ENCODE results near the gene NOX1. TPM values are rescaled to one million over a fixed set of nuclear protein-coding genes. Genes with fewer than 3 reads are reported as not detected.

NOX1 gene
- total and polyA plus RNA-seq, 2 of the 13 experiments (the other 11 are each of a cell fraction or from before 2014, with no cell fraction given): 0.07 TPM; not detected in 1

DNA sequence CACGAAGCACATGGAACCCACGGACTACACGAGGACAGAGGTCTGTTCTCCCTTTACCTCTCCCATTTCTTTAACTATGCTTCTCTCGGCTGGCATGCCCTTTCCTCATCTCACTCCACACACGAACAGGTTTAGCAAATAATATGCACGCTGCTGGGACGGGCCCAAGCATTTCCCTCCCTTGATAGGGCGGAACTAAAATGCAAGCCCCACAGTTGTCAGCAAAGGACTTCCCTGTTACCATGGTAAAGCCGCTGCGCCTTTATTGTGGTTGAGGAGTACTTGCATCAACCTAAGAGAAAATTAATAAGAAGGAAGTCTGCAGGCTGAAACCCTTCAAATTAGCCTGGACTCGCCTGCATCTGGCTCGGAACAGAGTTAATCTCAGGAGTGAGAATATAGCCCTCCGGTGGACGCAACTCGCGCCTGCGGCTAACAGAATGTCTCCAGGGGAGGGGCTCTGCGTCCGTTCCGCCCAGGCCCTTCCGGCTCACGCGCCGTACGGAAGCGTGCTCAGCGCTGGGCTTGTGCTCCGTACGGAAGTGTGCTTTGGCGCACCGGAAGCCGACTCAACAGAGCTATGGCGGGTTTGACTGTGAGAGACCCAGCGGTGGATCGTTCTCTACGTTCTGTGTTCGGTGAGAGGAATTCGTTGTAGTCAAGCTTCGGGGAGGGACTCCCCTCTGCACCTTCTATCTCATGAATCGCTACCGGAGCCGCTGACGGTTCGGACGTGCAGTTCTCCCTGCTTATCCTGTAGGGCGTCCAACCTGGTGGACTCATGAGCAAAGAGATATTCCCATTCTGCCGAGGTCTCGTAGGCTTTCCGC lies 54.1 kb downstream of the NOX1 start, which contains the start of gene CSTF2 (continued):
- TF ChIP-seq, protein P1, sequence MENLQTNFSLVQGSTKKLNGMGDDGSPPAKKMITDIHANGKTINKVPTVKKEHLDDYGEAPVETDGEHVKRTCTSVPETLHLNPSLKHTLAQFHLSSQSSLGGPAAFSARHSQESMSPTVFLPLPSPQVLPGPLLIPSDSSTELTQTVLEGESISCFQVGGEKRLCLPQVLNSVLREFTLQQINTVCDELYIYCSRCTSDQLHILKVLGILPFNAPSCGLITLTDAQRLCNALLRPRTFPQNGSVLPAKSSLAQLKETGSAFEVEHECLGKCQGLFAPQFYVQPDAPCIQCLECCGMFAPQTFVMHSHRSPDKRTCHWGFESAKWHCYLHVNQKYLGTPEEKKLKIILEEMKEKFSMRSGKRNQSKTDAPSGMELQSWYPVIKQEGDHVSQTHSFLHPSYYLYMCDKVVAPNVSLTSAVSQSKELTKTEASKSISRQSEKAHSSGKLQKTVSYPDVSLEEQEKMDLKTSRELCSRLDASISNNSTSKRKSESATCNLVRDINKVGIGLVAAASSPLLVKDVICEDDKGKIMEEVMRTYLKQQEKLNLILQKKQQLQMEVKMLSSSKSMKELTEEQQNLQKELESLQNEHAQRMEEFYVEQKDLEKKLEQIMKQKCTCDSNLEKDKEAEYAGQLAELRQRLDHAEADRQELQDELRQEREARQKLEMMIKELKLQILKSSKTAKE (CRISPR knock-in tag; IDR thresholded peaks at IDR 0.05; ENCODE audit: borderline replicate concordance): no peak
- TF ChIP-seq, protein P2, sequence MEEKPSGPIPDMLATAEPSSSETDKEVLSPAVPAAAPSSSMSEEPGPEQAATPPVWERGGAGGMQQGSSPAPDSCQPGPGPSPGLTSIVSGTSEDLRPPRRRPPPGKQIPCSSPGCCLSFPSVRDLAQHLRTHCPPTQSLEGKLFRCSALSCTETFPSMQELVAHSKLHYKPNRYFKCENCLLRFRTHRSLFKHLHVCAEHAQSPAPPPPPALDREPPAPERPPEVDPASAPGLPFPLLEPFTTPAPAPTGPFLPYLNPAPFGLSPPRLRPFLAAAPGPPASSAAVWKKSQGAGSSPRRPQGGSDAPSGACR (CRISPR knock-in tag; IDR thresholded peaks at IDR 0.05): no peak
- TF ChIP-seq, protein P3, sequence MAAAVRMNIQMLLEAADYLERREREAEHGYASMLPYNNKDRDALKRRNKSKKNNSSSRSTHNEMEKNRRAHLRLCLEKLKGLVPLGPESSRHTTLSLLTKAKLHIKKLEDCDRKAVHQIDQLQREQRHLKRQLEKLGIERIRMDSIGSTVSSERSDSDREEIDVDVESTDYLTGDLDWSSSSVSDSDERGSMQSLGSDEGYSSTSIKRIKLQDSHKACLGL (CRISPR knock-in tag; IDR thresholded peaks at IDR 0.05): no peak
- TF ChIP-seq NFKBIZ (CRISPR knock-in tag; IDR thresholded peaks at IDR 0.05) (no peak), RFX5 (IDR thresholded peaks at IDR 0.05; ENCODE audit: low read depth, low read length) (no peak), NFE2 (CRISPR knock-in tag; IDR thresholded peaks at IDR 0.05) (no peak), ZNF891 (CRISPR knock-in tag; IDR thresholded peaks at IDR 0.05) (0 out of 2 replicates have a peak, but pooled peaks have one; percentile 18), ZNF138 (CRISPR knock-in tag; IDR thresholded peaks at IDR 0.05; ENCODE audit: low read depth) (no peak), SOX6 (IDR thresholded peaks at IDR 0.05) (no peak), SOX6 (CRISPR knock-in tag; IDR thresholded peaks at IDR 0.05) (no peak), ZNF10 (CRISPR knock-in tag; IDR thresholded peaks at IDR 0.05; ENCODE audit: borderline replicate concordance, low read depth) (no peak), HES4 (CRISPR knock-in tag; IDR thresholded peaks at IDR 0.05; ENCODE audit: borderline replicate concordance) (no peak), YY1 (IDR thresholded peaks at IDR 0.05; ENCODE audit: insufficient read depth, insufficient replicate concordance, low read depth, low read length) (peak; percentile 85), ZNF260 (CRISPR knock-in tag; IDR thresholded peaks at IDR 0.05; ENCODE audit: borderline replicate concordance, low read depth) (no peak), CEBPG (CRISPR knock-in tag; IDR thresholded peaks at IDR 0.05) (no peak), MBNL3 (CRISPR knock-in tag; conservative IDR thresholded peaks at IDR 0.05) (no peak)
- TF ChIP-seq, protein P4, sequence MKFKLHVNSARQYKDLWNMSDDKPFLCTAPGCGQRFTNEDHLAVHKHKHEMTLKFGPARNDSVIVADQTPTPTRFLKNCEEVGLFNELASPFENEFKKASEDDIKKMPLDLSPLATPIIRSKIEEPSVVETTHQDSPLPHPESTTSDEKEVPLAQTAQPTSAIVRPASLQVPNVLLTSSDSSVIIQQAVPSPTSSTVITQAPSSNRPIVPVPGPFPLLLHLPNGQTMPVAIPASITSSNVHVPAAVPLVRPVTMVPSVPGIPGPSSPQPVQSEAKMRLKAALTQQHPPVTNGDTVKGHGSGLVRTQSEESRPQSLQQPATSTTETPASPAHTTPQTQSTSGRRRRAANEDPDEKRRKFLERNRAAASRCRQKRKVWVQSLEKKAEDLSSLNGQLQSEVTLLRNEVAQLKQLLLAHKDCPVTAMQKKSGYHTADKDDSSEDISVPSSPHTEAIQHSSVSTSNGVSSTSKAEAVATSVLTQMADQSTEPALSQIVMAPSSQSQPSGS (CRISPR knock-in tag; IDR thresholded peaks at IDR 0.05): no peak
- TF ChIP-seq, protein P5, sequence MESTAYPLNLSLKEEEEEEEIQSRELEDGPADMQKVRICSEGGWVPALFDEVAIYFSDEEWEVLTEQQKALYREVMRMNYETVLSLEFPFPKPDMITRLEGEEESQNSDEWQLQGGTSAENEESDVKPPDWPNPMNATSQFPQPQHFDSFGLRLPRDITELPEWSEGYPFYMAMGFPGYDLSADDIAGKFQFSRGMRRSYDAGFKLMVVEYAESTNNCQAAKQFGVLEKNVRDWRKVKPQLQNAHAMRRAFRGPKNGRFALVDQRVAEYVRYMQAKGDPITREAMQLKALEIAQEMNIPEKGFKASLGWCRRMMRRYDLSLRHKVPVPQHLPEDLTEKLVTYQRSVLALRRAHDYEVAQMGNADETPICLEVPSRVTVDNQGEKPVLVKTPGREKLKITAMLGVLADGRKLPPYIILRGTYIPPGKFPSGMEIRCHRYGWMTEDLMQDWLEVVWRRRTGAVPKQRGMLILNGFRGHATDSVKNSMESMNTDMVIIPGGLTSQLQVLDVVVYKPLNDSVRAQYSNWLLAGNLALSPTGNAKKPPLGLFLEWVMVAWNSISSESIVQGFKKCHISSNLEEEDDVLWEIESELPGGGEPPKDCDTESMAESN (CRISPR knock-in tag; conservative IDR thresholded peaks at IDR 0.05): no peak
- TF ChIP-seq, protein P6, sequence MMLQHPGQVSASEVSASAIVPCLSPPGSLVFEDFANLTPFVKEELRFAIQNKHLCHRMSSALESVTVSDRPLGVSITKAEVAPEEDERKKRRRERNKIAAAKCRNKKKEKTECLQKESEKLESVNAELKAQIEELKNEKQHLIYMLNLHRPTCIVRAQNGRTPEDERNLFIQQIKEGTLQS (CRISPR knock-in tag; IDR thresholded peaks at IDR 0.05): no peak
- TF ChIP-seq, protein P7, sequence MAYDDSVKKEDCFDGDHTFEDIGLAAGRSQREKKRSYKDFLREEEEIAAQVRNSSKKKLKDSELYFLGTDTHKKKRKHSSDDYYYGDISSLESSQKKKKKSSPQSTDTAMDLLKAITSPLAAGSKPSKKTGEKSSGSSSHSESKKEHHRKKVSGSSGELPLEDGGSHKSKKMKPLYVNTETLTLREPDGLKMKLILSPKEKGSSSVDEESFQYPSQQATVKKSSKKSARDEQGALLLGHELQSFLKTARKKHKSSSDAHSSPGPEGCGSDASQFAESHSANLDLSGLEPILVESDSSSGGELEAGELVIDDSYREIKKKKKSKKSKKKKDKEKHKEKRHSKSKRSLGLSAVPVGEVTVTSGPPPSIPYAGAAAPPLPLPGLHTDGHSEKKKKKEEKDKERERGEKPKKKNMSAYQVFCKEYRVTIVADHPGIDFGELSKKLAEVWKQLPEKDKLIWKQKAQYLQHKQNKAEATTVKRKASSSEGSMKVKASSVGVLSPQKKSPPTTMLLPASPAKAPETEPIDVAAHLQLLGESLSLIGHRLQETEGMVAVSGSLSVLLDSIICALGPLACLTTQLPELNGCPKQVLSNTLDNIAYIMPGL (CRISPR knock-in tag; IDR thresholded peaks at IDR 0.05; ENCODE audit: borderline replicate concordance in 1 of 2, low read depth in 1 of 2): peak in 1 of 2 experiments; percentile 41; a peak in 1 of 4 replicates
